Measurements from ENCODE around the gene TMEM62.
A peak's percentile ranks its signal among the peaks of the same experiment; 100 is the strongest.
"Not testable (repeated sequence)": the region's sequence is repeated elsewhere in the genome, so short reads cannot be mapped to it uniquely, and the experiment has no call there.

The TMEM62 gene

DNA sequence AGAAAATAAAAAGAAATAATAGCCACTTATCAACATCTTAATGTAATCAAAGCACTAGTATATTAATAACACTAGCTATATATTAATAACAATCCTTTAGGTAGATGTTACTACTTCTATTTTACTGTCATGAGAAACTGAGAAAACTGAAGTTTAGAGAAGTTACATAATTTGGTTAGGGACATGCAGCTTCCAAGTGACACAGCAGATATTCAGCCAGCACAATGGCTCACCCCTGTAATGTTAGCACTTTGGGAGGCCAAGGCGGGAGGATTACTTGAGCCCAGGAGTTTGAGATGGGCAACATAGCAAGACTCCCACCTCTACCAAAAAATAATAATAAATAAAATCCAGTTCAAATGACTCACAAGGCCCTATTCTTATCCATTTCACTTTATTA is 25.6 kb upstream of the TMEM62 start:
- Histone ChIP-seq H3K27ac (no peak overlapping the region), H3K9me3 (ENCODE audit: low read depth, low read length) (no peaks in the 10 kb centered on the region), H3K9ac (ENCODE audit: insufficient read length) (no peak overlapping the region), H3K36me3 (ENCODE audit: insufficient read depth, low read length) (peaks cover 12% of the 10 kb centered on the region), H3K4me3 (no peak overlapping the region)
- no peak for TF ChIP-seq POLR2AphosphoS5 (IDR thresholded peaks at IDR 0.05; ENCODE audit: borderline replicate concordance, low read depth, low read length)
- no peak for DNase-seq (ENCODE audit: low read depth, low spot score)

DNA sequence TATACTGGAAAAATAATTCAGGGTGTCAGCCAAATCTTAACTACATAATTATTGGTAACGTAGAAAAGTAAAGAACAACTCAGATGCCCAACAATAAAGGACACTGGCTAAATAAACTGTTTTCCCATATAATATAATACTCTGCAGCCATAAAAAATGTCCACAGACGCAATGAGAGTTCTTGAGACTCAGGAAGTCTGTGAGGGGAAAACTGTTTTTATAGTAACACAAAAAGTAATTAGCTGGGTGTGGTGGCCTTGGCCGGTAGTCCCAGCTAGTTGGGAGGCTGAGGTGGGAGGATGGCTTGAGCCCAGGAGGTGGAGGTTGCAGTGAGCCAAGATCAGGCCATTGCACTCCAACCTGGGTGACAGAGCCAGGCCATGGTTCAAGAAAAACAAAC is 22.0 kb upstream of the TMEM62 start:
- Histone ChIP-seq H3K4me3 (no peak overlapping the region), H3K9me3 (ENCODE audit: low read depth, low read length) (no peaks in the 10 kb centered on the region), H3K27ac (no peak overlapping the region), H3K36me3 (ENCODE audit: insufficient read depth, low read length) (no peaks in the 10 kb centered on the region), H3K9ac (ENCODE audit: insufficient read length) (no peak overlapping the region)
- no peak for TF ChIP-seq POLR2AphosphoS5 (IDR thresholded peaks at IDR 0.05; ENCODE audit: borderline replicate concordance, low read depth, low read length)
- no peak for DNase-seq (ENCODE audit: low read depth, low spot score)

DNA sequence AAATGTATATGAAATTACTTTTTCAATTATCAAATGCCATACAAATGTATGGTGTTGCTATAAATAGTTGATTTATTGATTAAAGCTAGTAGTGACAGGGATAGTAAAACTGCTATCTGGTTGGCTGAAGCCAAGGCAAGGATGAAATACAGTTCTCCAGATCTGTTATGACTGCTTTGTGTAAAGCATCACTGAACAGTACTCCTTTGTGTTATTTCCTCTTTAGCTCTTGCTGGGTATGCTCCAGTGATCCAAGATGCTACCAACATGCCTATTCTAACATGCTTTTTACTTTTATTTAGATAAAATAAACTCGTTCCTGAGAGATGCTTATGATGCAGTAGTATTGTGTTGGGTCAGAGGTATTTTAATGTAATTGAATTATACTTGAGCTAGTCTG is 15.1 kb upstream of the TMEM62 start:
- Histone ChIP-seq H3K27ac (no peak overlapping the region), H3K4me3 (no peak overlapping the region), H3K36me3 (ENCODE audit: insufficient read depth, low read length) (no peaks in the 10 kb centered on the region), H3K9ac (ENCODE audit: insufficient read length) (no peak overlapping the region), H3K9me3 (ENCODE audit: low read depth, low read length) (no peaks in the 10 kb centered on the region)
- TF ChIP-seq POLR2AphosphoS5 (IDR thresholded peaks at IDR 0.05; ENCODE audit: borderline replicate concordance, low read depth, low read length) (no peak), EZH2 (IDR thresholded peaks at IDR 0.05) (no peak), FOXP2 (optimal IDR thresholded peaks at IDR 0.05; ENCODE audit: control extremely low read depth, extremely low read length, insufficient read depth) (no peak)
- no peak for DNase-seq (ENCODE audit: low read depth, low spot score)

DNA sequence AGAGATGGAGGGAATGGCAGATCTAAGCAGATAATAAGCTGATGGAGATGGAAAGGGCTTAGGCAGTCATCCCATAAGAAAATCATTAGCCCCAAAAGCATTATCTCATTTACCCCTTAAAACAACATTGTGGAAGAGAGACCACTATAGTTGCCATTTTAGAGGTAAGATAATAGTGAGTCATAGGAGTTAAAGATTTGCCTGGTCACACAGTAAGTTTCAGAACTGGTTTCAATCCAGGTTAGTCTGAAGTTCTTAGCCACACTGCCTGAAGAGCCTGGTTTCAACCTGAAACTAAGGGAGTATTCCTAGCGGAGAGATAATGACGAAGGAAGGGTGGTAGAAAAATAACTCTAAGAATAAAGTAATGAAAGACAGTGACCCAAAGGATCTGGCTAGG is 14.6 kb upstream of the TMEM62 start:
- Histone ChIP-seq H3K9ac (ENCODE audit: insufficient read length) (no peak overlapping the region), H3K36me3 (ENCODE audit: insufficient read depth, low read length) (no peaks in the 10 kb centered on the region), H3K4me3 (no peak overlapping the region), H3K9me3 (ENCODE audit: low read depth, low read length) (no peaks in the 10 kb centered on the region), H3K27ac (no peak overlapping the region)
- TF ChIP-seq POLR2AphosphoS5 (IDR thresholded peaks at IDR 0.05; ENCODE audit: borderline replicate concordance, low read depth, low read length) (no peak), EZH2 (IDR thresholded peaks at IDR 0.05) (no peak), FOXP2 (optimal IDR thresholded peaks at IDR 0.05; ENCODE audit: control extremely low read depth, extremely low read length, insufficient read depth) (no peak)
- no peak for DNase-seq (ENCODE audit: low read depth, low spot score)

DNA sequence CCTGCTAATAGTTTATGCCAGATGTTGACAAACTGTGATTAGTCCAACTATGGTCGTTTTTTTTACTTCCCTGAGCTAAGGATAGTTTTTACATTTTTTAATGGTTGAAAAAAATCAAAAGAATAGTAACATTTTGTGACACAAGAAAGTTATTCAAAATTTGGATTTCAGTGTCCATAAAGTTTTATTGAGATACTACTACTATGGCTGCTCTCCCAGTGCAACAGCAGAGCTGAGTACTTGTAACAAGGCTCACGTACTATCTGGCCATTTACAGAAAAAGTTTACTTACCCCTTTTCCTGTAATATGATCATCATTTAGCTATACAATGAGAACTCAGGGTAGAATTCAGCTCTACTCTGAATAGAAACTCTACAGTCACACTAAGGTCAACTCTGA is 11.5 kb upstream of the TMEM62 start:
- no peaks in the 10 kb centered on the region for H3K9me3 ChIP-seq (ENCODE audit: low read depth, low read length)
- H3K9ac ChIP-seq (ENCODE audit: insufficient read length) = no peak overlapping the region
- no peak overlapping the region for H3K4me3 ChIP-seq
- no peak overlapping the region for H3K27ac ChIP-seq
- DNase-seq (ENCODE audit: low read depth, low spot score) = no peak
- H3K36me3 ChIP-seq (ENCODE audit: insufficient read depth, low read length) = no peaks in the 10 kb centered on the region
- TF ChIP-seq POLR2AphosphoS5 (IDR thresholded peaks at IDR 0.05; ENCODE audit: borderline replicate concordance, low read depth, low read length) (no peak), FOXP2 (optimal IDR thresholded peaks at IDR 0.05; ENCODE audit: control extremely low read depth, extremely low read length, insufficient read depth) (no peak), EZH2 (IDR thresholded peaks at IDR 0.05) (no peak)

DNA sequence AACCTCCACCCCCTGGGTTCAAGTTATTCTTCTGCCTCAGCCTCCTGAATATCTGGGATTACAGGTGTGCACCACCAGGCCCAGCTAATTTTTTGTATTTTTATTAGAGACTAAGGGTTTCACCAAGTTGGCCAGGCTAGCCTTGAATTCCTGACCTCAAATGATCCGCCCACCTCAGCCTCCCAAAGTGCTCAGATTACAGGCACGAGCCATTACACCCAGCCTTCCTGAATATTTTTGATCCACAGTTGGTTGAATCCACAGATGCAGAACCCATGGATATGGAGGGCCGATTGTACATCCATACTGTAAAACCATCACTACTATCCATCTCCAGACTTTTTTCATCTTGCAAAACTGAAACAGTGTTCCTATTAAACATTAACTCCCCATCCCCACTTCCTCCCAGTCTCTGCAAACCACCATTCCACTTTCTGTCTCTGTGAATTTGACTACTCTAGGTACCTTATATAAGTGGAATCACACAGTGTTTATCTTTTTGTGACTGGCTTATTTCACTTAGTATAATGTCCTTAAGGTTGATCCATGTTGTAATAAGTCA is 8.2 kb upstream of the TMEM62 start:
- Histone ChIP-seq H3K9me3 (ENCODE audit: low read depth, low read length) (no peaks in the 10 kb centered on the region), H3K27ac (no peak overlapping the region), H3K36me3 (ENCODE audit: insufficient read depth, low read length) (no peaks in the 10 kb centered on the region), H3K9ac (ENCODE audit: insufficient read length) (no peak overlapping the region), H3K4me3 (no peak overlapping the region)
- TF ChIP-seq FOXP2 (optimal IDR thresholded peaks at IDR 0.05; ENCODE audit: control extremely low read depth, extremely low read length, insufficient read depth) (no peak), POLR2AphosphoS5 (IDR thresholded peaks at IDR 0.05; ENCODE audit: borderline replicate concordance, low read depth, low read length) (no peak), EZH2 (IDR thresholded peaks at IDR 0.05) (no peak)
- DNase-seq (ENCODE audit: low read depth, low spot score) = no peak

DNA sequence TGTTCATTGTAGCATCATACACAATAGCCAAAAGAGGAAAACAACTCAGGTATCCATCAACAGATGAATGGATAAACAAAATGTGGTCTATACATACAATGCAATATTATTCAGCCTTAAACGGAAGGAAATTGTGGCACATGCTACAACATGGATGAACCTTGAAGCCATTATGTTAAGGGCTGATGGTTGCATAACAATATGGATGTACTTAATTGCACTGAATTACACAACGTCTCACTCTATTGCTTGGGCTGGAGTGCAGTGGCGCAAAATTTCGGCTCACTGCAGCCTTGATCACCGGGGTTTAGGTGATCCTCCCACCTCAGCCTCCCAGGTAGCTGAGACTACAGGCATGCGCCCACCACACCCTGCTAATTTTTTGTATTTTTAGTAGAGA is 7.0 kb upstream of the TMEM62 start:
- no peak overlapping the region for H3K4me3 ChIP-seq
- H3K36me3 ChIP-seq (ENCODE audit: insufficient read depth, low read length) = no peaks in the 10 kb centered on the region
- no peak for DNase-seq (ENCODE audit: low read depth, low spot score)
- H3K9me3 ChIP-seq (ENCODE audit: low read depth, low read length) = no peaks in the 10 kb centered on the region
- no peak overlapping the region for H3K27ac ChIP-seq
- H3K9ac ChIP-seq (ENCODE audit: insufficient read length) = no peak overlapping the region
- TF ChIP-seq POLR2AphosphoS5 (IDR thresholded peaks at IDR 0.05; ENCODE audit: borderline replicate concordance, low read depth, low read length) (no peak), FOXP2 (optimal IDR thresholded peaks at IDR 0.05; ENCODE audit: control extremely low read depth, extremely low read length, insufficient read depth) (no peak), EZH2 (IDR thresholded peaks at IDR 0.05) (no peak)

DNA sequence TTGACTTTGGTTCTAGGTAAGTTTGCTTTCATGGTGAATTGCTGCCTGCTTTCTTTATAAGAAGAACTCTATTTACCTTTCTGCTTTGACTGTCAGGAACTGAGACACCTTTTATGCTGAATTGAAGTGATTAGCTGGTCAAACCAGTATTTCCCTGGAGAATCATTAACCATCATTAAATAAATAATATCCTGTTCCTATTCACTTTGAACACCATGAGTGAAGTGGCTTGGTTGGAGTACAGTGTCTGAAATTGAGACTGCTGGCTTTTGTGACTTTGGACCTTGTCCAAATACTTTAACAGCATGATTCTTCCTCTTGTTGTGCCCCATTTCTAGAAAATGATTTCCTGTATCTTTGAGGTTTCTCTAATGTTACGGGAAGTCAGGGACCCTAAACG is 5.6 kb upstream of the TMEM62 start:
- no peaks in the 10 kb centered on the region for H3K36me3 ChIP-seq (ENCODE audit: insufficient read depth, low read length)
- peak overlapping the region; percentile 48 for H3K4me3 ChIP-seq
- H3K27ac ChIP-seq = no peak overlapping the region
- no peak overlapping the region for H3K9ac ChIP-seq (ENCODE audit: insufficient read length)
- DNase-seq (ENCODE audit: low read depth, low spot score) = peak; percentile 50
- TF ChIP-seq POLR2AphosphoS5 (IDR thresholded peaks at IDR 0.05; ENCODE audit: borderline replicate concordance, low read depth, low read length) (no peak), FOXP2 (optimal IDR thresholded peaks at IDR 0.05; ENCODE audit: control extremely low read depth, extremely low read length, insufficient read depth) (no peak), EZH2 (IDR thresholded peaks at IDR 0.05) (no peak)
- no peaks in the 10 kb centered on the region for H3K9me3 ChIP-seq (ENCODE audit: low read depth, low read length)

DNA sequence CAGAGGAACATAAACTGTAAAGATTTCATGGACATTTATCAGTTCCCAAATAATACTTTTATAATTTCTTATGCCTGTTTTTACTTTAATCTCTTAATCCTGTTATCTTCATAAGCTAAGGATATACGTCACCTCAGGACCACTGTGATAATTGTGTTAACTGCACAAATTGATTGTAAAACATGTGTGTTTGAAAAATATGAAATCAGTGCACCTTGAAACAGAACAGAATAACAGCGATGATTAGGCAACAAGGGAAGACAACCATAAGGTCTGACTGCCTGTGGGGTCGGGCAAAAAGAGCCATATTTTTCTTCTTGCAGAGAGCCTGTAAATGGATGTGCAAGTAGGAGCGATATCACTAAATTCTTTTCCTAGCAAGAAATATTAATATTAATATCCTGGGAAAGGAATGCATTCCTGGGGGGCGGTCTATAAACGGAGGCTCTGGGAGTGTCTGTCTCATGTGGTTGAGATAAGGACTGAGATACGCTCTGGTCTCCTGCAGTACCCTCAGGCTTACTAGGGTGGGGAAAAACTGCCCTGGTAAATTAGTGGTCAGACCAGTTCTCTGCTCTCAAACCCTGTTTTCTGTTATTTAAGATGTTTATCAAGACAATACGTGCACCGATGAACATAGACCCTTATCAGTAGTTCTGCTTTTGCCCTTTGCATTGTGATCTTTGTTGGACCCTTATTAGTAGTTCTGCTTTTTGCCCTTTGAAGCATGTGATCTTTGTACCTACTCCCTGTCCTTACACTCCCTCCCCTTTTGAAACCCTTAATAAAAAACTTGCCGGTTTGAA is 5.0 kb upstream of the TMEM62 start:
- DNase-seq (ENCODE audit: low read depth, low spot score); H3K36me3 ChIP-seq (ENCODE audit: insufficient read depth, low read length); H3K9ac ChIP-seq (ENCODE audit: insufficient read length); H3K27ac ChIP-seq; H3K9me3 ChIP-seq (ENCODE audit: low read depth, low read length): not testable (repeated sequence)
- peak overlapping the region; percentile 48 for H3K4me3 ChIP-seq
